PFSK-1 (cell line): ENCODE data around the gene MFSD11.

ENCODE experiments used
- FOXP2 ChIP-seq: optimal IDR thresholded peaks from 2 replicates; pipeline ENCODE3; 2011; ENCODE audit warnings: borderline replicate concordance, control low read depth, inconsistent platforms; ENCODE audit not compliant: insufficient read depth; ENCODE audit errors: extremely low read length, extremely low read depth
- POLR2AphosphoS5 ChIP-seq: IDR thresholded peaks from 2 replicates; pipeline ENCODE4 v1.6.1; 2012; ENCODE audit warnings: low read depth, mild to moderate bottlenecking, control low read depth, low read length, moderate library complexity
- SIN3A ChIP-seq: IDR thresholded peaks from 2 replicates; pipeline ENCODE4 v1.6.1; 2012; ENCODE audit warnings: mild to moderate bottlenecking, low read length, moderate library complexity, borderline replicate concordance; ENCODE audit not compliant: insufficient read depth
- TAF1 ChIP-seq: IDR thresholded peaks from 2 replicates; pipeline ENCODE4 v1.6.1; 2012; ENCODE audit warnings: low read length, control low read depth, borderline replicate concordance; ENCODE audit not compliant: insufficient read depth
- TF ChIP-seq, protein P1 (sequence below), 2 experiments: IDR thresholded peaks; 2 replicates each; pipeline versions ENCODE4 v1.6.1 to v1.8.0; 2011 to 2012; ENCODE audit warnings: low read depth in 2 of 2, low read length in 2 of 2, control low read depth in 1 of 2, inconsistent platforms in 1 of 2, mild to moderate bottlenecking in 1 of 2, moderate library complexity in 1 of 2; ENCODE audit not compliant: insufficient read depth in 1 of 2

Gene MFSD11

DNA sequence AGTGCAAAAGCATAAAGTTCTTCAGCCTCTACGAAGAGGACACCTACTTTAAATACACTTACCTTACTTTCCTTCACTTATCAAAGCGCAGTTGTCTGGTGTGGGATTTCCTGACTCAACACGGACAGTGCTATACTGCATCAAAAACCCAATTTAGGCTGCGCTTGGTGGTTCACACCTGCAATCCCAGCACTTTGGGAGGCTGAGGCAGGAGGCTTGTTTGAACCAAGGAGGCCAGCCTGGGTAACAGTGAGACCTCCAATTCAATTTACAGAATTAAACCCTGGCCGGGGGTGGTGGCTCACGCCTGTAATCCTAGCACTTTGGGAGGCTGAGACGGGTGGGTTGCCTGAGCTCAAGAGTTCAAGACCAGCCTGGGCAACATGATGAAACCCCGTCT lies 15.6 kb upstream of the MFSD11 start:
- TF ChIP-seq, protein P1, sequence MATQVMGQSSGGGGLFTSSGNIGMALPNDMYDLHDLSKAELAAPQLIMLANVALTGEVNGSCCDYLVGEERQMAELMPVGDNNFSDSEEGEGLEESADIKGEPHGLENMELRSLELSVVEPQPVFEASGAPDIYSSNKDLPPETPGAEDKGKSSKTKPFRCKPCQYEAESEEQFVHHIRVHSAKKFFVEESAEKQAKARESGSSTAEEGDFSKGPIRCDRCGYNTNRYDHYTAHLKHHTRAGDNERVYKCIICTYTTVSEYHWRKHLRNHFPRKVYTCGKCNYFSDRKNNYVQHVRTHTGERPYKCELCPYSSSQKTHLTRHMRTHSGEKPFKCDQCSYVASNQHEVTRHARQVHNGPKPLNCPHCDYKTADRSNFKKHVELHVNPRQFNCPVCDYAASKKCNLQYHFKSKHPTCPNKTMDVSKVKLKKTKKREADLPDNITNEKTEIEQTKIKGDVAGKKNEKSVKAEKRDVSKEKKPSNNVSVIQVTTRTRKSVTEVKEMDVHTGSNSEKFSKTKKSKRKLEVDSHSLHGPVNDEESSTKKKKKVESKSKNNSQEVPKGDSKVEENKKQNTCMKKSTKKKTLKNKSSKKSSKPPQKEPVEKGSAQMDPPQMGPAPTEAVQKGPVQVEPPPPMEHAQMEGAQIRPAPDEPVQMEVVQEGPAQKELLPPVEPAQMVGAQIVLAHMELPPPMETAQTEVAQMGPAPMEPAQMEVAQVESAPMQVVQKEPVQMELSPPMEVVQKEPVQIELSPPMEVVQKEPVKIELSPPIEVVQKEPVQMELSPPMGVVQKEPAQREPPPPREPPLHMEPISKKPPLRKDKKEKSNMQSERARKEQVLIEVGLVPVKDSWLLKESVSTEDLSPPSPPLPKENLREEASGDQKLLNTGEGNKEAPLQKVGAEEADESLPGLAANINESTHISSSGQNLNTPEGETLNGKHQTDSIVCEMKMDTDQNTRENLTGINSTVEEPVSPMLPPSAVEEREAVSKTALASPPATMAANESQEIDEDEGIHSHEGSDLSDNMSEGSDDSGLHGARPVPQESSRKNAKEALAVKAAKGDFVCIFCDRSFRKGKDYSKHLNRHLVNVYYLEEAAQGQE (IDR thresholded peaks at IDR 0.05; ENCODE audit: insufficient read depth in 1 of 2, low read depth in 2 of 2, low read length in 2 of 2): no peak
- TF ChIP-seq FOXP2 (no peak), POLR2AphosphoS5 (no peak), SIN3A (no peak), TAF1 (no peak)

DNA sequence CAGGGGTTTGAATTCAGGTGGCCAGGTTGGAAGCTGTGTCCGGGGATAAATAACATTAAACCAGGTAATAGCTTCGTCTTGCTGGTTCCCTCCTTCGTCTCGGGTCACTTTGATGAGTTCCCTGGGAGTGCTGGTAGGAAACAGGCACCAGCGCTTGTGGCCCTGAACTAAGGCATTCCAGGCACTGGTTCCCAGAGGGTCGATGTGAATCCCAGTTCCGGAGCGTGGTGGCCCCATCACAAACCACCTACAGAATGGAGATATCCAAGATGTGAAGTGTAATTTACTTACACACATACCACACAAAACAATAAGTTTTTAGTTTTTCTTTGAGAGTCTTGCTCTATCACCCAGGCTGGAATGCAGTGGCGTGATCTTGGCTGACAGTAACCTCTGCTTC lies 14.1 kb upstream of the MFSD11 start:
- TF ChIP-seq SIN3A: no peak
- no peak for TF ChIP-seq POLR2AphosphoS5
- TF ChIP-seq, protein P1 (IDR thresholded peaks at IDR 0.05; ENCODE audit: insufficient read depth in 1 of 2, low read depth in 2 of 2, low read length in 2 of 2): no peak
- TF ChIP-seq FOXP2: no peak
- no peak for TF ChIP-seq TAF1

DNA sequence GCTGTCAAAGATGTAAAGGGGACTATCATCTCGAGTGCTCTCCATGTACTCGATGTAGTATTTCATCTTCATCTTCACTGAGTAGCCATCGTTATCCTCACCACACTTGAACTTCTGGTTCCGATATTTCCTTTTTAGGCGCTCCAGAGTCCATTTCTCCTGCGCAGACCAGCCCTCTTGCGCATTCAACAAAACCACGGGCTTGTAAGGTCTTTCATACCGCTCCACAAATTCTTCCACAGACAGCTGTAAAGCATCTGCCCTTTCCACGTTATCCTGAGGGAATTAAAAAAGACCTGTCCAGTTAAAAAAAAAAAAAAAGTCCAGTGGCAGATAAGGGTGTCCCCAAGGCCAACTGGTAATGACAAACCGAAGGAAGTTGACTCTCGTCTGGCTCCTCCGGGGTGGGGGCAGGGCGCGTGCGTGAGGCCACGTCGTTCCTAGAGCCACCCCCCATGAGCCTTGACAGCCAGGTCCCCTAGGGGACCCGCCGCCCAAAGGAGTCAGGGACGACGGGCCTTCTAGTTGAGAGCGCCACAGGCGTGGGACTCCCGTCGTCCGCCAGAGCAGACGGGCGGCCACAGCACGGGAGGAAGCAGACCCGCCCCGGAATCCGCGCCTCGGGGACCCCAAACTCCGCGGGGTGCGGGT lies 12.2 kb upstream of the MFSD11 start:
- TF ChIP-seq, protein P1 (IDR thresholded peaks at IDR 0.05; ENCODE audit: insufficient read depth in 1 of 2, low read depth in 2 of 2, low read length in 2 of 2): no peak
- TF ChIP-seq FOXP2: no peak
- peak; percentile 56; the same call in 1 of the 2 replicates for TF ChIP-seq SIN3A
- no peak; the same call in 1 of the 2 replicates for TF ChIP-seq TAF1

DNA sequence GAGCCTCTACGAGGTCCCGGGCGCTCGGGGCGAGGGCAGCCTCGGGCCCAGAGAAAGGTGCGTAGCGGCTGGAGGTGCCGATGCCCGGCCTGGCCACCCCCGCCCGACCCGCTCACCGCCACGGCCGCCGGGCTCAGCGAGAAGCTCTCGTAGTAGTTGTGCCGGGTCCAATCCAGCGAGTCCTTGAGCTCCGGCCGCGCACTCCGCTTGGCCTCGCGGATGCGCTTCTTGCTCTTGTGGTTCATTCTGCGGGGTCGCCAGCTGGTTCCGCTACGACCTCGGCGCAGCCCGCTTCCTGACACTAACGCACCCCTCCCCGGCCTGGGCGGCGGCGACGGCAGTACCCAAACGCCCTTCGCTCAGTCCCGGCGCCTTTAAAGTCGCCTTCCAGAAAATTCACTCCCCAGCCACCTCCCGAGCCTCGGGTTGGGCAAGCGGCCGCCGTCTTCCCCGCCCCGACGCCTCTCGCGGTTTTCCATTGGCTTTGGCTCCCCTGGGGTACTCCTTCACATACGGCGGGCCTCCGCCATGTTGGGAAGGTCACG lies 11.6 kb upstream of the MFSD11 start, which contains the start of gene JMJD6:
Gene JMJD6, minus strand, starts transcription at position 376 of the 545 bp plus-strand sequence. Its CDS starts 131 bp downstream, at position 245.
- TF ChIP-seq POLR2AphosphoS5: peak; percentile 76
- TF ChIP-seq SIN3A: peak; percentile 94
- TF ChIP-seq FOXP2: no peak
- TF ChIP-seq, protein P1 (IDR thresholded peaks at IDR 0.05; ENCODE audit: insufficient read depth in 1 of 2, low read depth in 2 of 2, low read length in 2 of 2): no peak; a peak in 1 of 4 replicates
- TF ChIP-seq TAF1: 0 out of 2 replicates have a peak, but pooled peaks have one; percentile 59
